Measurements from ENCODE around the gene TXNIP.

- TF ChIP-seq CTCF (IDR thresholded peaks at IDR 0.05) (no peak), ZFX (IDR thresholded peaks at IDR 0.05; ENCODE audit: borderline replicate concordance) (no peak)
Observed at GRCh38 chr1:146035048-146035423, 38.7 kb upstream of the TXNIP start.

All from 22Rv1 (cell line).